Heart right ventricle (tissue), 16 donors: Measurements from ENCODE around the gene RPS18. TPM values are rescaled to one million over a fixed set of nuclear protein-coding genes. Genes with fewer than 3 reads are reported as not detected.
"Not testable (repeated sequence)": the region's sequence is repeated elsewhere in the genome, so short reads cannot be mapped to it uniquely, and the experiment has no call there.

Experiments
- ATAC-seq, 8 donors: fragments of 200-7000 bp; cut with Tn5 transposase; one replicate each; pipeline ENCODE4 v1.9.1; 2020; ENCODE audit warnings: mild to moderate bottlenecking in 8 of 8, moderate library complexity in 8 of 8, moderate number of reproducible peaks in 1 of 8
- DNase-seq, 2 donors: peaks; one replicate each; pipeline ENCODE4 v3.0.0-alpha.2; 2020
- H3K27ac ChIP-seq, 10 donors: fragments of 200-600 bp; sonication (generic) in 2 of 10; one replicate each; pipeline versions ENCODE4 v1.5.0 to v1.8.0; 2020 to 2022; ENCODE audit warnings: mild to moderate bottlenecking in 3 of 10
- H3K27me3 ChIP-seq, 7 donors: fragments of 200-600 bp; one replicate each; pipeline ENCODE4 v1.8.0; 2021 to 2022; ENCODE audit warnings: mild to moderate bottlenecking in 2 of 7
- H3K36me3 ChIP-seq, 9 donors: fragments of 200-600 bp; sonication (generic) in 1 of 9; one replicate each; pipeline versions ENCODE4 v1.5.0 to v1.8.0; 2020 to 2022; ENCODE audit warnings: mild to moderate bottlenecking in 2 of 9
- H3K4me1 ChIP-seq, 9 donors: fragments of 200-600 bp; sonication (generic) in 1 of 9; one replicate each; pipeline versions ENCODE4 v1.5.0 to v1.8.0; 2020 to 2022; ENCODE audit warnings: mild to moderate bottlenecking in 4 of 9
- H3K4me3 ChIP-seq, 10 donors: fragments of 200-600 bp; sonication (generic) in 2 of 10; one replicate each; pipeline versions ENCODE4 v1.5.0 to v1.8.0; 2020 to 2022; ENCODE audit warnings: mild to moderate bottlenecking in 7 of 10, moderate library complexity in 2 of 10
- H3K9me3 ChIP-seq, 11 donors: fragments of 200-600 bp in 10 of 11; sonication (generic) in 2 of 11; one replicate each; pipeline versions ENCODE4 v1.5.0 to v1.8.0; 2013 to 2022; ENCODE audit warnings: mild to moderate bottlenecking in 2 of 11, control low read depth in 1 of 11, moderate library complexity in 1 of 11
- whole genome bisulfite sequencing, 2 donors: extraction: QIAGEN DNeasy Blood & Tissue Kit; methylation state at CpG; one replicate each; pipeline ENCODE4 v1.1.7; 2013; ENCODE audit warnings: inconsistent platforms in 1 of 2; 5-methylcytosine and 5-hydroxymethylcytosine counted together
- intact Hi-C, 10 donors: fragments of 100-400 bp; cut with DNase I; formaldehyde crosslinking; loops; one replicate each; pipeline versions ENCODE4 v1.11.1 to v1.14.2; 2022
- long read RNA-seq, 3 donors: library from polyadenylated mRNA; unstranded; transcript quantifications; one replicate each; pipeline ENCODE4 v2.0.0, GENCODE V29; 2020 to 2021
- polyA plus RNA-seq, 2 donors: library from polyadenylated mRNA; stranded (reverse); fragments of 200-250 nt; gene quantifications; one replicate each; pipeline ENCODE4 v1.2.3, GENCODE V29; 2013
- total RNA-seq, 10 donors: library from RNA; stranded (reverse); fragmentation: NEBNext Ultra II Directional in 3 of 10; extraction: Animal tissue kit (Norgen Biotek cat#: 25700) in 3 of 10; gene quantifications; one replicate each; pipeline versions ENCODE4 v1.2.1 to v1.2.4, GENCODE V29; 2021 to 2023
- TF ChIP-seq, protein P1 (sequence below), 9 donors: fragments of 200-600 bp; sonication (generic) in 2 of 9; IDR thresholded peaks; one replicate each; pipeline versions ENCODE4 v1.5.0 to v1.8.0; 2021 to 2022; ENCODE audit warnings: antibody characterized with exemption in 9 of 9, mild to moderate bottlenecking in 5 of 9, moderate library complexity in 1 of 9
- donor health status: Arrhythmogenic right ventricular cardiomyopathy.
- donor health status: ischemic (EF 13 %, LVEDD 7.1; RV severe dilation, severe dysfunction).
- donor health status: healthy with polysubstance abuse.
- donor health status: DM: no; HTN: yes; CAD: no.
- donor health status: DM: no; HTN: no; CAD: no.
- donor health status: ischemic (EF 25% LVEDD 6.9; RV normal size, moderate dysfunction).
- donor health status: ischemic (EF 25% LVEDD 5.7; RV mildly dilated, moderate dysfunction).
- donor health status: healthy.
- donor health status: DM: yes; HTN: yes; CAD: no.
- donor health status: Ischemic cardiomyopathy.
- donor health status: ischemic (EF 35%, LVEDD 5.7; RV mildly dilated, moderate dysfunction).
- donor health status: nonischemic (EF 11% LVEDD 7.7; RV severe dilation, severe dysfunction).
- donor health status: DM: yes; HTN: yes; CAD: no.
- donor health status: PGD.
- donor health status: ischemic (EF 29% LVEDD 5.4; RV normal size, mild dysfunction).
- donor health status: nonischemic (EF 23%, LVEDD 6.1; RV moderate dilation, normal function).

The RPS18 gene
- total RNA-seq (1,000 to 10,000 TPM in 3 of 10 donors, 100 to 1,000 TPM in 7; 767 to 1,326 (median 860) TPM), polyA plus RNA-seq (1,000 to 10,000 TPM; 2,826 to 4,398 TPM)
- long read RNA-seq, donor 1, transcript RPS18-230 (6 exons, 613 nt), result major isoform, 222 of 278 reads
- long read RNA-seq, donor 1, transcript RPS18-236 (5 exons, 996 nt), result minor isoform, 8 of 278 reads
- long read RNA-seq, donor 1, partial matches to known transcripts, result 43 of 278 reads
- long read RNA-seq, donor 1, other reads (novel, unspliced or antisense), result 1 of 278 reads
- long read RNA-seq, donor 2, transcript RPS18-235 (3 exons, 413 nt), result minor isoform, 5 of 309 reads
- long read RNA-seq, donor 2, transcript RPS18-230 (6 exons, 613 nt), result major isoform, 257 of 309 reads
- long read RNA-seq, donor 2, transcript RPS18-236 (5 exons, 996 nt), result minor isoform, 6 of 309 reads
- long read RNA-seq, donor 2, partial matches to known transcripts, result 39 of 309 reads
- long read RNA-seq, donor 2, other reads (novel, unspliced or antisense), result 2 of 309 reads
- long read RNA-seq, donor 3, transcript RPS18-230 (6 exons, 613 nt), result major isoform, 20 of 32 reads
- long read RNA-seq, donor 3, partial matches to known transcripts, result 8 of 32 reads
- long read RNA-seq, donor 3, other reads (novel, unspliced or antisense), result 1 of 32 reads

DNA sequence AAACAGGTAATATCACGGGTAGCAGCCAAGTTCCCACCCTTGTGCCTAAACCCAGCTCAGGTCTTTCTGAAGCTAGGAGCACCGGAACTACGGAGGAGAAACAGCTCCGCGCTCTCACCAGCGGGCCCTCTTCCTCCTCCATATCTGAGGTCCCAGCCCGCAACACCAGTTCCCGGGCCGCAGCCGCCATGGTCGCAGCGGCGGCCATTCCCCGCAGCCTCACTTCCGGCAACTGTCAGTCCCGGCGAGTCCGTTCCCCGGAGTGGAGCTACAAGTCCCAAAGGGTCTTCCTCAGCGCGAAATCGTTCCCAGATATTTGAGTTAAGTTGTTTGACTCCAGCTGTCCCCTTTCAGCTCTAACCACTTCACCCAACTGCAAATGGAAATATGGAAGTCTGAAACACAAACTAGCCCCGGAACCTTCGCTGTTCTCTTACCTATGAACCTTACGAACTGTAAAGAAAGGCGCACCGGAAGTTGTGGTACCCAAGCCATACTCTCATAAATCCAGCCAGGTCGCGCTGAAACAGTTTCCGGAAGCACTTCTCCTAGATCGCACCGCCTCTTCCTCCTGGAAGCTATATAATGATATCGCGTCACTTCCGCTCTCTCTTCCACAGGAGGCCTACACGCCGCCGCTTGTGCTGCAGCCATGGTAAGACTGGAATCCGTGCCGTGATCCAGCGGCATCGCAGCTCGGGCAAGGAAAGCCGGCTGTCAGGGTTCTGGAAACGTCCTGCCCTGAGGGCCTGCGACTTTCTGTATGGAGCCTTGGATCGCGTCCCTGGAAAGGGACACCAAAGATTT lies at the start of gene RPS18, which contains the start of gene VPS52:
Gene RPS18, plus strand, starts transcription at position 608 of the 807 bp plus-strand sequence. Its CDS starts 45 bp downstream, at position 653.
Gene VPS52, minus strand, starts transcription at position 409 of the 807 bp plus-strand sequence. Its CDS starts 201 bp downstream, at position 208.
- DNase-seq (peak; percentile 83 to 96), ATAC-seq (peak; percentile 94 to 98 (median 98))
- peaks cover 10 to 62% (median 53%) of the 10 kb centered on the region in 9 donors for H3K4me1 ChIP-seq
- TF ChIP-seq, protein P1, sequence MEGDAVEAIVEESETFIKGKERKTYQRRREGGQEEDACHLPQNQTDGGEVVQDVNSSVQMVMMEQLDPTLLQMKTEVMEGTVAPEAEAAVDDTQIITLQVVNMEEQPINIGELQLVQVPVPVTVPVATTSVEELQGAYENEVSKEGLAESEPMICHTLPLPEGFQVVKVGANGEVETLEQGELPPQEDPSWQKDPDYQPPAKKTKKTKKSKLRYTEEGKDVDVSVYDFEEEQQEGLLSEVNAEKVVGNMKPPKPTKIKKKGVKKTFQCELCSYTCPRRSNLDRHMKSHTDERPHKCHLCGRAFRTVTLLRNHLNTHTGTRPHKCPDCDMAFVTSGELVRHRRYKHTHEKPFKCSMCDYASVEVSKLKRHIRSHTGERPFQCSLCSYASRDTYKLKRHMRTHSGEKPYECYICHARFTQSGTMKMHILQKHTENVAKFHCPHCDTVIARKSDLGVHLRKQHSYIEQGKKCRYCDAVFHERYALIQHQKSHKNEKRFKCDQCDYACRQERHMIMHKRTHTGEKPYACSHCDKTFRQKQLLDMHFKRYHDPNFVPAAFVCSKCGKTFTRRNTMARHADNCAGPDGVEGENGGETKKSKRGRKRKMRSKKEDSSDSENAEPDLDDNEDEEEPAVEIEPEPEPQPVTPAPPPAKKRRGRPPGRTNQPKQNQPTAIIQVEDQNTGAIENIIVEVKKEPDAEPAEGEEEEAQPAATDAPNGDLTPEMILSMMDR (IDR thresholded peaks at IDR 0.05), result no peak
- no peaks in the 10 kb centered on the region for H3K9me3 ChIP-seq
- 0 to 1% methylated on average over 48 of the region's 48 CpGs for WGBS, 2 donors
- intact Hi-C loops, result loop anchor here in 2 of 10 donors (1.0 to 2.0 kb wide), 2 partner anchors 28 to 45 kb away; partner anchors contain the start of gene ZBTB22 (in 1 of the 2)
- H3K27me3 ChIP-seq, result no peaks in the 10 kb centered on the region
- H3K27ac ChIP-seq, result peak within 1 kb of the TSS; percentile 87 to 98 (median 93)
- H3K4me3 ChIP-seq, result peak within 1 kb of the TSS; percentile 70 to 88 (median 80)
- peaks cover 0 to 74% (median 44%) of the 10 kb centered on the region in 9 donors for H3K36me3 ChIP-seq

DNA sequence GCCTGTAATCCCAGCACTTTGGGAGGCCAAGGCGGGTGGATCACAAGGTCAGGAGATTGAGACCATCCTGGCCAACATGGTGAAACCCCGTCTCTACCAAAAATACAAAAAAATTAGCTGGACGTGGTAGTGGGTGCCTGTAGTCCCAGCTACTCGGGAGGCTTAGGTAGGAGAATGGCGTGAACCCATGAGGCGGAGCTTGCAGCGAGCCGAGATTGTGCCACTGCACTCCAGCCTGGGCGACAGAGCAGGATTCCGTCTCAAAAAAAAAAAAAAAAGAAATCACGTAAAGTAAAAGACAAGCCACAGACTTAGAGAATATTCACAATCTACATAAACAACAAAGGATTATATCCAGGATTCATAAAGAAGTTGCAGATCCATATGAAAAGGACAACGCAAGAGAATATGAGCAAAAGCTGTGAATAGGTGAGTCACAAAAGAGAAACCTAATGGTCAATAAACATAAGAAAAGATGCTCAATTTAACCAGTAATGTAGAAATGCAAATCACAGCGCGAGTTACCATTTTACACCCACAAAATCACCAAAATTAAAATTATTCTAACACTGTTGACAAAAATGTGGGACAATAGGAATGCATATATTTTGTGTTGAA lies 45.3 kb upstream of the RPS18 start:
- peaks cover 0 to 60% (median 16%) of the 10 kb centered on the region in 7 donors for H3K27me3 ChIP-seq
- intact Hi-C loops, H3K9me3 ChIP-seq, ATAC-seq, H3K4me1 ChIP-seq, H3K4me3 ChIP-seq, H3K27ac ChIP-seq, H3K36me3 ChIP-seq, DNase-seq: not testable (repeated sequence)
- WGBS, 2 donors, result 46% methylated on average over 14 of the region's 14 CpGs

DNA sequence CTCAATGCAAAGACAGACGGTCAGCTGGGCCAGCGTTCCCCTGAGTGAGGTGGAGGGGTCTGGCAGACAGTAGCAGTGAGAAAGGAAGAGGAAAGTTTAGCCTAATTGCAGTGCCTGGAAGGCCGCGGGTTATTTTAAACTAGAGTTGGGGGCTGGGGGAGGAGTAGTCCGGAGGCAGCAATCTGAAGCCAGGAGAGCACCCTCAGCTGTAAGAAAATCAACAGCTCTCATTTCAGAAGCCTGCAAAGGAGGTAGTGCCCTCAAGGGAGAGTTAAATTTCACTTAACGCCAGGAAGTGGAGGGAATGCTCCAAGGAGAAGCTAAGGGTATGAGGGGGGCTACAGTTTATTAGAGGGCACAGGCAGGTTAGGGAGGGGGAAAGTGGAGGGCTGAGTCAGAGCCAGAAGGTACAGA lies 36.6 kb upstream of the RPS18 start:
- 13 to 15% methylated on average over 6 of the region's 6 CpGs for WGBS, 2 donors
- no peak for DNase-seq
- Histone ChIP-seq H3K27ac (no peak overlapping the region), H3K27me3 (peaks cover 0 to 47% (median 22%) of the 10 kb centered on the region in 7 donors), H3K4me3 (no peak overlapping the region), H3K4me1 (no peaks in the 10 kb centered on the region), H3K9me3 (no peaks in the 10 kb centered on the region), H3K36me3 (no peaks in the 10 kb centered on the region)
- ATAC-seq, result no peak
- TF ChIP-seq, protein P1 (IDR thresholded peaks at IDR 0.05), result no peak
- intact Hi-C loops, result loop anchor here in 1 of 10 donors (5.0 to 10.0 kb wide), 2 partner anchors 238 to 320 kb away; no protein-coding TSS in a partner anchor

DNA sequence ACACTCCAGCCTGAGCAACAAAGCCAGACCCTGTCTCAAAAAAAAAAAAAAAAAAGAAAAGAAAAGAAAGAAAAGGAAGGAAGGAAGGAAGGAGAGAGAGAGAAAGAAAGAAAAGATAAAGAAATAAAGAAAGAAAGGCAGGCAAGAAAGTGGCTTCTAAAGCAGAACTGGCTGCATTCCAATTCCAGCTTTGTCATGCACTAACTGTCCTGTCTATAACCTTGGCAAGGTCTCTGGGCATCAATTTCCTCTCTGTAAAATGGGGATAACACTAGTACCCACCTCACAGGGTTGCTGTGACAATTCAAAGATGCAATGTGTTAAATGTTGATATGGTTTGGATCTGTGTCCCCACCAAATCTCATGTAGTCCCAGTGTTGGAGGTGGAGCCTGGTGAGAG lies 35.5 kb upstream of the RPS18 start:
- intact Hi-C loops, result loop anchor here in 1 of 10 donors (5.0 to 10.0 kb wide), 2 partner anchors 239 to 322 kb away; no protein-coding TSS in a partner anchor
- Histone ChIP-seq H3K4me1 (no peaks in the 10 kb centered on the region), H3K27ac (no peak overlapping the region), H3K9me3 (no peaks in the 10 kb centered on the region), H3K36me3 (no peaks in the 10 kb centered on the region), H3K4me3 (no peak overlapping the region), H3K27me3 (peaks cover 0 to 56% (median 22%) of the 10 kb centered on the region in 7 donors)
- ATAC-seq, result no peak
- TF ChIP-seq, protein P1 (IDR thresholded peaks at IDR 0.05), result no peak
- DNase-seq, result no peak
